Gastrocnemius medialis (tissue), 4 donors: ENCODE results near the gene IGFBP2. TPM values are rescaled to one million over a fixed set of nuclear protein-coding genes. Genes with fewer than 3 reads are reported as not detected.

Source experiments
- ATAC-seq, 2 donors: fragments of 150-250 bp; one replicate each; pipeline ENCODE4 v1.9.1; 2016
- DNase-seq, 2 donors: peaks; one replicate each; pipeline ENCODE4 v3.0.0-alpha.2; 2019
- H3K27ac ChIP-seq, 4 donors: fragments of 200-600 bp; sonication (generic); 1 replicate in 1 of 4; 2 replicates in 3 of 4; pipeline ENCODE4 v1.5.1; 2016 to 2018; ENCODE audit warnings: mild to moderate bottlenecking in 2 of 4, moderate library complexity in 1 of 4
- H3K27me3 ChIP-seq, 3 donors: fragments of 200-600 bp; sonication (generic) in 2 of 3; 1 replicate in 1 of 3; 2 replicates in 2 of 3; pipeline versions ENCODE4 v1.5.1 to v1.6.0; 2016 to 2019; ENCODE audit warnings: mild to moderate bottlenecking in 1 of 3, moderate library complexity in 1 of 3
- H3K36me3 ChIP-seq, 2 donors: fragments of 200-600 bp; sonication (generic) in 1 of 2; one replicate each; pipeline ENCODE4 v1.5.1; 2017 to 2018
- H3K4me1 ChIP-seq, 2 donors: fragments of 200-600 bp; sonication (generic) in 1 of 2; one replicate each; pipeline ENCODE4 v1.5.1; 2016 to 2017; ENCODE audit warnings: mild to moderate bottlenecking in 2 of 2
- H3K4me3 ChIP-seq, 4 donors: fragments of 200-600 bp; sonication (generic) in 3 of 4; 1 replicate in 1 of 4; 2 replicates in 3 of 4; pipeline ENCODE4 v1.5.1; 2016 to 2019; ENCODE audit warnings: mild to moderate bottlenecking in 2 of 4
- H3K9me3 ChIP-seq, 3 donors: fragments of 200-600 bp; sonication (generic) in 2 of 3; 1 replicate in 1 of 3; 2 replicates in 2 of 3; pipeline ENCODE4 v1.5.1; 2016 to 2019
- POLR2A ChIP-seq, 2 donors: fragments of 450-650 bp; IDR thresholded peaks; one replicate each; pipeline ENCODE4 v1.6.1; 2017; ENCODE audit warnings: antibody characterized with exemption in 2 of 2, mild to moderate bottlenecking in 2 of 2, moderate library complexity in 2 of 2
- in situ Hi-C, 4 donors: fragments of 200-750 bp; cut with MboI; loops; one replicate each; pipeline versions ENCODE4 v1.15.0 to v1.8.0; 2017; ENCODE audit warnings: low sequenced_read_pairs in 4 of 4
- intact Hi-C: fragments of 100-400 bp; cut with DNase I; formaldehyde crosslinking; loops from one replicate; pipeline ENCODE4 v1.15.1; 2023; ENCODE audit warnings: low total_unique reads
- total RNA-seq, 4 donors: library from RNA; depleted of rRNA; stranded (reverse); fragments of >200 nt; gene quantifications; one replicate each; pipeline versions ENCODE4 v1.1.0 to v1.2.3, GENCODE V29; 2016
- TF ChIP-seq, protein P1 (sequence below), 5 experiments: fragments of 450-650 bp in 3 of 5; fragments of 200-600 bp in 2 of 5; sonication (generic) in 2 of 5; IDR thresholded peaks in 4 of 5; conservative IDR thresholded peaks in 1 of 5; 1 replicate in 4 of 5; 2 replicates in 1 of 5; pipeline ENCODE4 v1.5.1; 2016 to 2019; ENCODE audit warnings: antibody characterized with exemption in 5 of 5, mild to moderate bottlenecking in 3 of 5, moderate library complexity in 3 of 5

Gene IGFBP2
- total RNA-seq, 4 donors from 2014 or later, result 14.3 to 44.4 (median 23.6) TPM

DNA sequence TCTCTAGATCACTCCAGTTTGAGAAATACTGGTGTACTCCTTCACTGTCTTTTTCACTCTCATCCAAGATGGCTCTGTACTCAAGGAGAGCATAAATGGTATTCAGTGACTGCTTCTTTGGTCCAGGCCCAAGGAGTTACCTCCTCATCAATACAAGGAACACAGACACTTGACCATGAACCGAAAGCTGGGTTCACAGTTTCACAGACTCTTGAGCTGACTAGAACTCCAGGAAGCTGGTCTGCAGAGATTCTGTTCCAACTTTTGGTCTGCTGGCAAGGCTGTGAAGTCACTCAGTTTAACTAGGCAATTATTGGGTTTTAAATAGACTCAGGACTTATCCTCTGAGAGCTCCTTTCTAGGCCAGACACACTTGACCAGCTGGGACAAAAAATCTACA is 69.5 kb downstream of the IGFBP2 start:
- intact Hi-C loops, result no loop called here
- Histone ChIP-seq H3K36me3 (no peaks in the 10 kb centered on the region), H3K27ac (peak overlapping the region; percentile 31 to 77 (median 60)), H3K4me3 (no peak overlapping the region), H3K4me1 (peaks cover 38 to 43% of the 10 kb centered on the region in 2 donors), H3K9me3 (no peaks in the 10 kb centered on the region), H3K27me3 (no peaks in the 10 kb centered on the region)
- TF ChIP-seq, protein P1, sequence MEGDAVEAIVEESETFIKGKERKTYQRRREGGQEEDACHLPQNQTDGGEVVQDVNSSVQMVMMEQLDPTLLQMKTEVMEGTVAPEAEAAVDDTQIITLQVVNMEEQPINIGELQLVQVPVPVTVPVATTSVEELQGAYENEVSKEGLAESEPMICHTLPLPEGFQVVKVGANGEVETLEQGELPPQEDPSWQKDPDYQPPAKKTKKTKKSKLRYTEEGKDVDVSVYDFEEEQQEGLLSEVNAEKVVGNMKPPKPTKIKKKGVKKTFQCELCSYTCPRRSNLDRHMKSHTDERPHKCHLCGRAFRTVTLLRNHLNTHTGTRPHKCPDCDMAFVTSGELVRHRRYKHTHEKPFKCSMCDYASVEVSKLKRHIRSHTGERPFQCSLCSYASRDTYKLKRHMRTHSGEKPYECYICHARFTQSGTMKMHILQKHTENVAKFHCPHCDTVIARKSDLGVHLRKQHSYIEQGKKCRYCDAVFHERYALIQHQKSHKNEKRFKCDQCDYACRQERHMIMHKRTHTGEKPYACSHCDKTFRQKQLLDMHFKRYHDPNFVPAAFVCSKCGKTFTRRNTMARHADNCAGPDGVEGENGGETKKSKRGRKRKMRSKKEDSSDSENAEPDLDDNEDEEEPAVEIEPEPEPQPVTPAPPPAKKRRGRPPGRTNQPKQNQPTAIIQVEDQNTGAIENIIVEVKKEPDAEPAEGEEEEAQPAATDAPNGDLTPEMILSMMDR (IDR thresholded peaks at IDR 0.05 in 4 of 5, conservative IDR thresholded peaks at IDR 0.05 in 1 of 5), result no peak
- no peak for TF ChIP-seq POLR2A (IDR thresholded peaks at IDR 0.05)
- ATAC-seq (no peak), DNase-seq (no peak)
- in situ Hi-C loops, result loop anchor here in 2 of 4 donors (10.0 to 25.0 kb wide), 3 partner anchors 112 to 462 kb away; no protein-coding TSS in a partner anchor

DNA sequence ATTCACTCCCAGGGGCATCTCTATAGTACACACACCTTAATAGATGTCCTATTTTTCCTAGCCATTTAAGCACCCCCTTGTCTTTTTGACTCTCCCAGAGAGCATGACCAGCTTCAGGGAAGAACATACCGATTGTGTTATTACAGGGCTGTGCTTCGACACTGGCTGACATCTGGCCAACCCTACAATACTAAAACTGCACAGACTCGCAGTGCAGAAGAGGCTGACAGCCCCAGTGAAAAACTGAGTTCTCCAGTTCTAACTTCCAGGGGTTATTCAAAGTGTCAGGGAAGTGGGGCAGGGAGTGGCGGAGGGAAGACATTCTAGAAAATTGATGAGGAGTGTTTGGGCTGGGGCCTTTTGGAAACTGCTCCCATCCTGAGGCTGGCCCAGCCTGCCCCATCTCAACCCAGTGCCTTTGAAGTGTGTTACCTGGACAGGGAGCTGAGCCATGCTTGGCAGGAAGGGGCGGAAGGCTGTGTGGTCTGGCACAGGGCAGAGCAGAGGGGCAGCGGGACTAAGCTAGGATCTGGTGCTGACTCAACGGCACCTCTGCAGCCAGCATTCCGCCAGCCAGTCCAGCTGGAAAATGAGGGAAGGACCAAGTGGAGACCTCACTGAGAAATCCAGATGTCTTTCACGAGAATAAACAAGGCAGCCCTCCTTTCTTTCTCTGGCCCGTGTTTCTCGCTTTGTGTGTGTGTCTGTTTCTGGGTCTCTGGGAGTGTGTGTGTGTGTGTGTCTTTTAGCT is 77.5 kb downstream of the IGFBP2 start:
- in situ Hi-C loops, result loop anchor here in 1 of 4 donors (25.0 kb wide), 1 partner anchor 452 kb away; no protein-coding TSS in a partner anchor
- Histone ChIP-seq H3K27me3 (no peaks in the 10 kb centered on the region), H3K4me1 (peaks cover 5 to 18% of the 10 kb centered on the region in 2 donors), H3K4me3 (no peak overlapping the region), H3K27ac (peak overlapping the region; percentile 42 to 74 (median 64)), H3K36me3 (no peaks in the 10 kb centered on the region), H3K9me3 (no peaks in the 10 kb centered on the region)
- ATAC-seq (peak; percentile 28 to 33), DNase-seq (no peak)
- intact Hi-C loops, result no loop called here
- TF ChIP-seq, protein P1 (IDR thresholded peaks at IDR 0.05 in 4 of 5, conservative IDR thresholded peaks at IDR 0.05 in 1 of 5), result no peak
- no peak for TF ChIP-seq POLR2A (IDR thresholded peaks at IDR 0.05)

DNA sequence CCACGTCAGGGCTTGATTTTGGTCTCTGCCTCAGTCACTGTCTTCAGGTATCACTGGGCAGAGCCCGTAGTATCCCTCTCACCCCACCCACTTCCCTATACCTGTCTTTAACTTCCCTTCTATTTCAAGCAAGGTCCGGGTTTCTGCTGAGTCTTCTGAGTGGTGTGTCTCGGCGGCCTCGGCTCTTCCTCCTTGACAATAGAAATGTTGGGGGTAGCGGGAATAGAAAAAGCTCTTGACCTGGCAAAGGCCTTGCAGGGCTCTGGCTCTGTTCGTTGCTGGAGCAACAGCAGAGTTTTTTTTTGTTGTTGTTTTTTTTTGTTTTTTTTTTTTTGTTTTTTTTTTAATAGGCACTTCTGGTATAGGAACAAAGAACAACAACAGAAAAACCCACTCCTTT is 78.1 kb downstream of the IGFBP2 start:
- Histone ChIP-seq H3K27me3 (no peaks in the 10 kb centered on the region), H3K36me3 (no peaks in the 10 kb centered on the region), H3K9me3 (no peaks in the 10 kb centered on the region), H3K4me3 (no peak overlapping the region), H3K4me1 (peaks cover 8 to 22% of the 10 kb centered on the region in 2 donors), H3K27ac (peak overlapping the region; percentile 42 to 74 (median 64))
- in situ Hi-C loops (loop anchor here in 1 of 4 donors (25.0 kb wide), 1 partner anchor 451 kb away; no protein-coding TSS in a partner anchor), intact Hi-C loops (no loop called here)
- TF ChIP-seq POLR2A (IDR thresholded peaks at IDR 0.05), result no peak
- TF ChIP-seq, protein P1 (IDR thresholded peaks at IDR 0.05 in 4 of 5, conservative IDR thresholded peaks at IDR 0.05 in 1 of 5), result no peak
- DNase-seq, result no peak
- ATAC-seq, result no peak

DNA sequence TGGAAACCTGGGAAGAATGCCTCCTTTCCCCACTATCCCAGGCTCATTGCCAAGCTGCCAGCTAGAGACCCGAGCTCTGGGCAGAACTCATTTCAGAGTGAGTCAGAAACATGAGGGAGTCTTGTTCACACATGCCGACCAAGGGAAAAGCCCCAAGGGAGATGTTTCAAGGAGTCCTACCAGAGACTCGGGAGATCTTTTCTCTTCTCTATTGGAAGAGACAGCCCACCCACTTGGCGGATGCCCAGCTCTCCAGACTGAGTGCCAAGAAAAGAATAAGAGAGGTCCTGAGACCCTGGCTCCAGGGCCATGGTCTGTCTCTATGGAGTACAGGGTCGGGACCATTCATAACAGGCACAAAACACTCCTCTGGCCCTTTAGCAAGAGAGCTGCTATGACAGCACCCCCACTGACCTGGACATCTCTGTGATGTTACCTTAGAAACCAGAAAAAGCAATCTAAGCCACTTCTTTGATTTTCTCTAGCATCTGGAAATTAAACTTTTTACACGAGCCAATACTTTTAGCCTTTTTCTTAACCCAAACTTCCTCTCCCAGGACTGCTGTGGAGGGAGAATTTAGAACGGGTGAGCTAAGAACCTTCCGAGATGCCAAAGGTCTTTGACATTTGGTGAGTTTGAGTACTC is 80.6 kb downstream of the IGFBP2 start:
- in situ Hi-C loops (loop anchor here in 1 of 4 donors (25.0 kb wide), 1 partner anchor 448 kb away; no protein-coding TSS in a partner anchor), intact Hi-C loops (no loop called here)
- no peaks in the 10 kb centered on the region for H3K36me3 ChIP-seq
- no peak overlapping the region for H3K4me3 ChIP-seq
- H3K9me3 ChIP-seq, result no peaks in the 10 kb centered on the region
- ATAC-seq (peak; percentile 31 to 51), DNase-seq (no peak)
- TF ChIP-seq POLR2A (IDR thresholded peaks at IDR 0.05), result no peak
- TF ChIP-seq, protein P1 (IDR thresholded peaks at IDR 0.05 in 4 of 5, conservative IDR thresholded peaks at IDR 0.05 in 1 of 5), result no peak
- no peaks in the 10 kb centered on the region for H3K27me3 ChIP-seq
- peak overlapping the region; percentile 23 to 68 (median 51) for H3K27ac ChIP-seq
- peaks cover 13 to 22% of the 10 kb centered on the region in 2 donors for H3K4me1 ChIP-seq

Other genes with a start within 250 kb of the IGFBP2 start
- 10 to 100 TPM in 1 of 4 donors, 1 to 10 TPM in 3; 5.8 to 20.7 (median 7.8) TPM for gene SMARCAL1, start 220.9 kb upstream of the IGFBP2 start, total RNA-seq
- gene RPL37A, start 134.6 kb upstream of the IGFBP2 start, total RNA-seq, result 1,000 to 10,000 TPM; 1,065 to 1,506 (median 1,390) TPM
- 100 to 1,000 TPM in 3 of 4 donors, 10 to 100 TPM in 1; 99.5 to 550 (median 279) TPM for gene IGFBP5, start 62.1 kb downstream of the IGFBP2 start, total RNA-seq
- not detected for gene TNP1, start 226.6 kb downstream of the IGFBP2 start, total RNA-seq